Liver (tissue), 3 donors: ENCODE data around the gene VGLL4.

Experiments
- CTCF ChIP-seq: fragments of 150-350 bp; IDR thresholded peaks from 2 replicates; pipeline ENCODE4 v1.5.1; 2017; ENCODE audit warnings: improper control_type of control experiment, low read depth, low read length; ENCODE audit not compliant: missing input control
- FOXA1 ChIP-seq: IDR thresholded peaks from 2 replicates; pipeline ENCODE4 v1.6.1; 2016; ENCODE audit warnings: antibody characterized with exemption
- GABPA ChIP-seq, 2 donors: IDR thresholded peaks in 1 of 2; conservative IDR thresholded peaks in 1 of 2; 2 replicates each; pipeline ENCODE4 v1.6.1; 2016; ENCODE audit warnings: antibody characterized with exemption in 2 of 2, mild to moderate bottlenecking in 1 of 2, moderate library complexity in 1 of 2
- HNF4A ChIP-seq, 2 donors: conservative IDR thresholded peaks; 2 replicates each; pipeline ENCODE4 v1.6.1; 2016; ENCODE audit warnings: antibody characterized with exemption in 2 of 2, mild to moderate bottlenecking in 2 of 2
- JUND ChIP-seq, 2 donors: IDR thresholded peaks; 2 replicates each; pipeline ENCODE4 v1.6.1; 2016; ENCODE audit warnings: antibody characterized with exemption in 2 of 2
- RAD21 ChIP-seq, 2 donors: IDR thresholded peaks; 2 replicates each; pipeline ENCODE4 v1.6.1; 2016; ENCODE audit warnings: antibody characterized with exemption in 2 of 2, mild to moderate bottlenecking in 2 of 2
- RXRA ChIP-seq, 2 donors: IDR thresholded peaks; 2 replicates each; pipeline ENCODE4 v1.6.1; 2017 to 2018; ENCODE audit warnings: antibody characterized with exemption in 2 of 2, mild to moderate bottlenecking in 1 of 2
- SP1 ChIP-seq: IDR thresholded peaks from 2 replicates; pipeline ENCODE4 v1.6.1; 2018; ENCODE audit warnings: antibody characterized with exemption, mild to moderate bottlenecking
- TAF1 ChIP-seq: conservative IDR thresholded peaks from 2 replicates; pipeline ENCODE4 v1.6.1; 2016; ENCODE audit warnings: antibody characterized with exemption, mild to moderate bottlenecking
- YY1 ChIP-seq: IDR thresholded peaks from 2 replicates; pipeline ENCODE4 v1.6.1; 2016; ENCODE audit warnings: antibody characterized with exemption, mild to moderate bottlenecking
- TF ChIP-seq, protein P1 (sequence below): IDR thresholded peaks from 2 replicates; pipeline ENCODE4 v1.6.1; 2016; ENCODE audit warnings: antibody characterized with exemption, mild to moderate bottlenecking
- TF ChIP-seq, protein P2 (sequence below): IDR thresholded peaks from 2 replicates; pipeline ENCODE4 v1.6.1; 2016; ENCODE audit warnings: antibody characterized with exemption
- TF ChIP-seq, protein P3 (sequence below): IDR thresholded peaks from 2 replicates; pipeline ENCODE4 v1.6.1; 2016; ENCODE audit warnings: antibody characterized with exemption
- donor health status: healthy.
- donor health status: healthy.

DNA sequence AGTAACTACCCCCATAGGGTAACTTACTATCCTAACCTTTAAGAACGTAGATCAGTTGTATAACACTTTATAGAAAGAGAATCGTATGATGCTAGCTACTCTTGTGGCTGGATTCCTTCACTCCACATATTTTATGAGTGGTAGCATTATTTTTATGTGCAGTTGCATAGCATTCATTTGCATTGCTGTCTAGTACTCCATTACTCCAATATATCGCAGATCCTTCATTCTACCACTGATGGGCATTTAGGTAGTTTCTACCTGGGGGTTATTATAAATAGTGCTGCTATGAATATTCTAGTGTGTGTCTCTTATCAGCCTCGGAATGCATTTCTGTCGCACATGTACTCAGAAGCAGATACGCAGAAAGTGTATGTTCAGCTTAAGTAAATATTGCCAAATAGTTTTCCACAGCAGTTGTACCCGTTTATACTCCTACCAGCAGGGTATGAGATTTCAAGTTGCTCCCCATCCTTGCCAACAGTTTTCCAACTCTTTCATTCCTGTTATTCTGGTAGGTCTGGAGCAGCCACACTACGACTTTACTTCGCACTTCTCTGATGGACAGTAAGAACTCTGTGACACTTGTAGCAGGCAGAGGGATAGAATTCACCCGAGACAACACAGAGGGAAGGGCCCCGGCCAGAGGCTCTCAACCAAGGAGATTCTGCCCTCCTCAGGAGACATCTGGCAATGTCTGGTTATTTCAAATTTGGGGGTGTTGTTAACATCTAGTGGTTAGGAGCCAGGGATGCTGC lies 9.8 kb upstream of the VGLL4 start:
- TF ChIP-seq CTCF (peak; percentile 12), YY1 (no peak), GABPA (IDR thresholded peaks at IDR 0.05 in 1 of 2, conservative IDR thresholded peaks at IDR 0.05 in 1 of 2) (no peak), HNF4A (conservative IDR thresholded peaks at IDR 0.05) (peak in 1 of 2 donors; percentile 30), RAD21 (IDR thresholded peaks at IDR 0.05) (peak in 1 of 2 donors; percentile 50), FOXA1 (peak; percentile 29), JUND (IDR thresholded peaks at IDR 0.05) (no peak), RXRA (IDR thresholded peaks at IDR 0.05) (no peak), TAF1 (no peak), SP1 (no peak)
- TF ChIP-seq, protein P1, sequence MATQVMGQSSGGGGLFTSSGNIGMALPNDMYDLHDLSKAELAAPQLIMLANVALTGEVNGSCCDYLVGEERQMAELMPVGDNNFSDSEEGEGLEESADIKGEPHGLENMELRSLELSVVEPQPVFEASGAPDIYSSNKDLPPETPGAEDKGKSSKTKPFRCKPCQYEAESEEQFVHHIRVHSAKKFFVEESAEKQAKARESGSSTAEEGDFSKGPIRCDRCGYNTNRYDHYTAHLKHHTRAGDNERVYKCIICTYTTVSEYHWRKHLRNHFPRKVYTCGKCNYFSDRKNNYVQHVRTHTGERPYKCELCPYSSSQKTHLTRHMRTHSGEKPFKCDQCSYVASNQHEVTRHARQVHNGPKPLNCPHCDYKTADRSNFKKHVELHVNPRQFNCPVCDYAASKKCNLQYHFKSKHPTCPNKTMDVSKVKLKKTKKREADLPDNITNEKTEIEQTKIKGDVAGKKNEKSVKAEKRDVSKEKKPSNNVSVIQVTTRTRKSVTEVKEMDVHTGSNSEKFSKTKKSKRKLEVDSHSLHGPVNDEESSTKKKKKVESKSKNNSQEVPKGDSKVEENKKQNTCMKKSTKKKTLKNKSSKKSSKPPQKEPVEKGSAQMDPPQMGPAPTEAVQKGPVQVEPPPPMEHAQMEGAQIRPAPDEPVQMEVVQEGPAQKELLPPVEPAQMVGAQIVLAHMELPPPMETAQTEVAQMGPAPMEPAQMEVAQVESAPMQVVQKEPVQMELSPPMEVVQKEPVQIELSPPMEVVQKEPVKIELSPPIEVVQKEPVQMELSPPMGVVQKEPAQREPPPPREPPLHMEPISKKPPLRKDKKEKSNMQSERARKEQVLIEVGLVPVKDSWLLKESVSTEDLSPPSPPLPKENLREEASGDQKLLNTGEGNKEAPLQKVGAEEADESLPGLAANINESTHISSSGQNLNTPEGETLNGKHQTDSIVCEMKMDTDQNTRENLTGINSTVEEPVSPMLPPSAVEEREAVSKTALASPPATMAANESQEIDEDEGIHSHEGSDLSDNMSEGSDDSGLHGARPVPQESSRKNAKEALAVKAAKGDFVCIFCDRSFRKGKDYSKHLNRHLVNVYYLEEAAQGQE = no peak
- TF ChIP-seq, protein P2, sequence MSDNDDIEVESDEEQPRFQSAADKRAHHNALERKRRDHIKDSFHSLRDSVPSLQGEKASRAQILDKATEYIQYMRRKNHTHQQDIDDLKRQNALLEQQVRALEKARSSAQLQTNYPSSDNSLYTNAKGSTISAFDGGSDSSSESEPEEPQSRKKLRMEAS = no peak
- TF ChIP-seq, protein P3, sequence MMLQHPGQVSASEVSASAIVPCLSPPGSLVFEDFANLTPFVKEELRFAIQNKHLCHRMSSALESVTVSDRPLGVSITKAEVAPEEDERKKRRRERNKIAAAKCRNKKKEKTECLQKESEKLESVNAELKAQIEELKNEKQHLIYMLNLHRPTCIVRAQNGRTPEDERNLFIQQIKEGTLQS = no peak
